ENCODE measurements around the gene LIN9. TPM values are rescaled to one million over a fixed set of nuclear protein-coding genes. Genes with fewer than 3 reads are reported as not detected.
"Not testable (repeated sequence)": the region's sequence is repeated elsewhere in the genome, so short reads cannot be mapped to it uniquely, and the experiment has no call there.

The LIN9 gene
- total and polyA plus RNA-seq, 12 donors: 0.97 to 5.7 (median 2.1) TPM

DNA sequence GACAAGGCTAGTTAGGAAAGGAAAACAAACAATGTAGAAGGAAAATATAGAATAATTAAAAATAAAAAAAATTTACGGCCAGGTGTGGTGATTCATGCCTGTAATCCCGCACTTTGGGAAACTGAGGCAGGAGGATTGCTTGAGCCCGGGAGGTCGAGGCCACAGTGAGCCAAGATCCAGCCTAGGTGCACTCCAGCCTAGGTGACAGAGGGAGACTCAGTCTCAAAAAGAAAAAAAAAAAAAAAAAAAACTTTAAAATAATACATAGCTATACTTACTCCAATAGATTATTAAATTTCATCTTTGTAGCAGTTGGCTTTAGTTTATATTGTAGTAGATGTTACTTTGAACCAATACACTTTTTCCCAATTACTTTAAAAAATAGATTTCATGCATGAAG is 32.0 kb downstream of the LIN9 start:
- Histone ChIP-seq H3K9me3 (replicated peaks in 1 of 3) (no peaks in the 10 kb centered on the region), H3K4me3 (no peak overlapping the region), H3K27ac (no peak overlapping the region), H3K4me1 (replicated peaks in 1 of 2) (no peaks in the 10 kb centered on the region), H3K27me3 (no peaks in the 10 kb centered on the region), H3K36me3 (replicated peaks in 1 of 2) (no peaks in the 10 kb centered on the region)
- no peak for DNase-seq
- 94 to 98% (median 96%) methylated on average over 4 of the region's 4 CpGs for WGBS, 4 donors
- intact Hi-C loops (cut with DNase I): no loop called here
- TF ChIP-seq CTCF (IDR thresholded peaks at IDR 0.05): no peak
- no peak for TF ChIP-seq POLR2A (IDR thresholded peaks at IDR 0.05)

DNA sequence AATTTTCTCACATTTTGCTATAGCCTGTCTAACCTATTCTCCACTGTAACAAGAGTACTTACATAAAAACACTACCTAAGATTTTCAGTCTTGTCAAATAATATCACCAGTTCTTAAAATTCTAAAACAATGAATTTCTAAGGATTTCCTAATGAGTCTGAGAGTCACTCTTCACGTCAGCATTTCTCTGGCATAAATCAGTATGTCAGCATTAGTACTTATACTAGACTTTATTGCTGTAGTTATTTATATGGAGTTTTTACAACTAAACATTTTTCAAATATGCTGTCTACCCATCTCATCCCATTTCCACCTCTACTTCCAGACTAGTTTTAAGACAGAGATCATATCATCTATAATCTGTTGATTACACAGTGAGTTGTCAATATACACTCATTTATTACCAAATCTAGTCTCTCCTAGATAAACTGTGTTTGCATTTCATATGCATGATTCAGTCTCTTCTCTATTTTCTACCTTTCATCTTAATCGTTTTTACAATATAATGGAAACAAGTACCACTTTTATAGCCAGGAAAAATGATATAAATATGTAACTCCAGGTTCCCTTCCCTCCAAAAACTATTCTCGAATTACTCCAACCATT is 32.8 kb downstream of the LIN9 start:
- intact Hi-C loops (cut with DNase I): no loop called here
- Histone ChIP-seq H3K36me3 (replicated peaks in 1 of 2) (no peaks in the 10 kb centered on the region), H3K9me3 (replicated peaks in 1 of 3) (no peaks in the 10 kb centered on the region), H3K27me3 (no peaks in the 10 kb centered on the region), H3K4me1 (replicated peaks in 1 of 2) (no peaks in the 10 kb centered on the region), H3K27ac (no peak overlapping the region), H3K4me3 (no peak overlapping the region)
- 79 to 89% (median 87%) methylated on average over 3 of the region's 3 CpGs for WGBS, 4 donors
- DNase-seq: no peak
- no peak for TF ChIP-seq CTCF (IDR thresholded peaks at IDR 0.05)
- no peak for TF ChIP-seq POLR2A (IDR thresholded peaks at IDR 0.05)

DNA sequence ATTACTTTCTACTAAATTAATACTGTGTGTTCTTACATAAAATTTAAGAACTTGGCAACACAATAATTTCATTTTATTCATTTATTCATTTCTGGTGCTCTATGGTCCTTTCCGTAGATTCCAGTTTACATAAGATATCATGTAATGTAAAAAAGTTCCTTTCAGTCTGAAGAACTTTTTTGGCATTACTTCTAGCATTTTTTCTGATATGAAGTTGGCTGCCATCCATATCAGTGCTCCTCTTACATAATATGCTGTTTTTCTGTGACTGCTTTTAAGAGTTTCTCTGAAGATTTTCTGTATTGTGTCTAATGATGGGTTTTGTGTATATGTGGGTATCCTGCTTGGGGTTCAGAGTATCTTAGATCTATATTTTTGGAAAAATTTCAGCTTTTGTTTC is 34.8 kb downstream of the LIN9 start:
- Histone ChIP-seq H3K9me3 (replicated peaks in 1 of 3) (no peaks in the 10 kb centered on the region), H3K36me3 (replicated peaks in 1 of 2) (no peaks in the 10 kb centered on the region), H3K27ac (no peak overlapping the region), H3K4me3 (no peak overlapping the region), H3K27me3 (no peaks in the 10 kb centered on the region), H3K4me1 (replicated peaks in 1 of 2) (no peaks in the 10 kb centered on the region)
- intact Hi-C loops (cut with DNase I): no loop called here
- WGBS, 4 donors: 34 to 53% (median 44%) methylated on average over 1 of the region's 1 CpG
- peak in 1 of 7 donors; percentile 31 for DNase-seq
- no peak for TF ChIP-seq CTCF (IDR thresholded peaks at IDR 0.05)
- TF ChIP-seq POLR2A (IDR thresholded peaks at IDR 0.05): no peak

- H3K4me3 ChIP-seq; H3K36me3 ChIP-seq (replicated peaks in 1 of 2); H3K27me3 ChIP-seq; H3K27ac ChIP-seq; intact Hi-C loops (cut with DNase I); H3K9me3 ChIP-seq (replicated peaks in 1 of 3); H3K4me1 ChIP-seq (replicated peaks in 1 of 2): not testable (repeated sequence)
- DNase-seq: peak in 2 of 7 donors; percentile 22
- WGBS, 4 donors: 61 to 89% (median 70%) methylated on average over 7 to 8 of the region's 8 CpGs
Observed at GRCh38 chr1:226272233-226272902, 36.6 kb downstream of the LIN9 start.
